Measurements from ENCODE around the gene CA6.
"Not testable (repeated sequence)": the region's sequence is repeated elsewhere in the genome, so short reads cannot be mapped to it uniquely, and the experiment has no call there.

GRCh38 chr1:9001534-9002214 is 56.0 kb downstream of the CA6 start:
- not testable (repeated sequence) for TF ChIP-seq CTCF (IDR thresholded peaks at IDR 0.05); ZFX (IDR thresholded peaks at IDR 0.05; ENCODE audit: borderline replicate concordance)

All from 22Rv1 (cell line).